Measurements from ENCODE around the gene CCL8. TPM values are rescaled to one million over a fixed set of nuclear protein-coding genes. Genes with fewer than 3 reads are reported as not detected.

Gene CCL8
- polyA plus RNA-seq, 1 of the 3 experiments (the other 2 are of a cell fraction) = not detected

GRCh38 chr17:34313164-34313563 is 6.1 kb upstream of the CCL8 start (continued):
- TF ChIP-seq REST (IDR thresholded peaks at IDR 0.05; ENCODE audit: low read depth, low read length) = no peak

- H3K9me3 ChIP-seq = no peaks in the 10 kb centered on the region
- no peaks in the 10 kb centered on the region for H4K20me1 ChIP-seq (ENCODE audit: insufficient read depth)
- H3K4me3 ChIP-seq (ENCODE audit: low read depth in 2 of 2, low read length in 1 of 2) = no peak overlapping the region
- no peaks in the 10 kb centered on the region for H3K79me2 ChIP-seq (ENCODE audit: insufficient read depth)
- no peak overlapping the region for H3K9ac ChIP-seq
- DNase-seq = no peak
- no peak for TF ChIP-seq POLR2AphosphoS5 (IDR thresholded peaks at IDR 0.05; ENCODE audit: low read depth, low read length)
- TF ChIP-seq EZH2phosphoT487 (IDR thresholded peaks at IDR 0.05; ENCODE audit: borderline replicate concordance, low read depth) = no peak
- TF ChIP-seq USF2 (IDR thresholded peaks at IDR 0.05; ENCODE audit: borderline replicate concordance, low read depth, low read length) = no peak
- no peak for TF ChIP-seq MXI1 (IDR thresholded peaks at IDR 0.05; ENCODE audit: low read depth, low read length)
- no peak for TF ChIP-seq EP300 (IDR thresholded peaks at IDR 0.05; ENCODE audit: borderline replicate concordance in 1 of 2, low read depth in 1 of 2, low read length in 1 of 2)
- no peak for TF ChIP-seq TAF1 (IDR thresholded peaks at IDR 0.05; ENCODE audit: borderline replicate concordance, low read depth, low read length)
- TF ChIP-seq MEF2A (IDR thresholded peaks at IDR 0.05; ENCODE audit: borderline replicate concordance, low read depth) = no peak
- no peak for TF ChIP-seq RCOR1 (IDR thresholded peaks at IDR 0.05; ENCODE audit: low read length)
- no peaks in the 10 kb centered on the region for H3K4me1 ChIP-seq (ENCODE audit: control insufficient read depth in 1 of 2, insufficient read depth in 2 of 2, low read depth in 1 of 2, low read length in 1 of 2)
- H3K27me3 ChIP-seq (ENCODE audit: insufficient read depth) = no peaks in the 10 kb centered on the region
- H3K27ac ChIP-seq (ENCODE audit: low read depth in 2 of 2, low read length in 1 of 2) = no peak overlapping the region
- no peak overlapping the region for H2AFZ ChIP-seq (ENCODE audit: low read depth)
- no peaks in the 10 kb centered on the region for H3K36me3 ChIP-seq (replicated peaks in 1 of 2; ENCODE audit: control insufficient read depth in 1 of 2, insufficient read depth in 2 of 2, low read length in 1 of 2)
- ChIA-PET CTCF (no interaction called here), POLR2A (no interaction called here)
- H3K9me2 ChIP-seq = no peaks in the 10 kb centered on the region
- WGBS (ENCODE audit: low lambda C conversion rate) = 54% methylated on average over 4 of the region's 4 CpGs
- no peaks in the 10 kb centered on the region for H3F3A ChIP-seq (replicated peaks; ENCODE audit: insufficient read depth)
- no peak overlapping the region for H3K4me2 ChIP-seq
Observed at GRCh38 chr17:34314279-34314678, 5.0 kb upstream of the CCL8 start.

- no peaks in the 10 kb centered on the region for H3F3A ChIP-seq (replicated peaks; ENCODE audit: insufficient read depth)
- WGBS (ENCODE audit: low lambda C conversion rate) = 7% methylated on average over 3 of the region's 3 CpGs
- no peaks in the 10 kb centered on the region for H3K79me2 ChIP-seq (ENCODE audit: insufficient read depth)
- H3K4me1 ChIP-seq (ENCODE audit: control insufficient read depth in 1 of 2, insufficient read depth in 2 of 2, low read depth in 1 of 2, low read length in 1 of 2) = no peaks in the 10 kb centered on the region
- H3K4me2 ChIP-seq = no peak overlapping the region
- no peaks in the 10 kb centered on the region for H3K36me3 ChIP-seq (replicated peaks in 1 of 2; ENCODE audit: control insufficient read depth in 1 of 2, insufficient read depth in 2 of 2, low read length in 1 of 2)
- ChIA-PET POLR2A (no interaction called here), CTCF (interaction anchor here (0.6 to 1.6 kb wide), 2 partner anchors 43 to 169 kb away, joined by 3 to 8 read pairs; no protein-coding TSS in a partner anchor)
- H3K9ac ChIP-seq = no peak overlapping the region
- TF ChIP-seq FOXM1 (IDR thresholded peaks at IDR 0.05; ENCODE audit: low read depth) (no peak), CTCF (IDR thresholded peaks at IDR 0.05) (peak; percentile 12; the same call in 1 of the 2 replicates)
- H3K9me2 ChIP-seq = no peaks in the 10 kb centered on the region
- H3K27me3 ChIP-seq (ENCODE audit: insufficient read depth) = no peaks in the 10 kb centered on the region
- DNase-seq = no peak
- H3K9me3 ChIP-seq = no peaks in the 10 kb centered on the region
- no peak overlapping the region for H3K27ac ChIP-seq (ENCODE audit: low read depth in 2 of 2, low read length in 1 of 2)
- no peak overlapping the region for H2AFZ ChIP-seq (ENCODE audit: low read depth)
- no peak overlapping the region for H3K4me3 ChIP-seq (ENCODE audit: low read depth in 2 of 2, low read length in 1 of 2)
- no peaks in the 10 kb centered on the region for H4K20me1 ChIP-seq (ENCODE audit: insufficient read depth)
Observed at GRCh38 chr17:34318474-34318873, 761 bp upstream of the CCL8 start.

Data from SK-N-SH (cell line).